ENCODE data around the gene ANK2.

DNA sequence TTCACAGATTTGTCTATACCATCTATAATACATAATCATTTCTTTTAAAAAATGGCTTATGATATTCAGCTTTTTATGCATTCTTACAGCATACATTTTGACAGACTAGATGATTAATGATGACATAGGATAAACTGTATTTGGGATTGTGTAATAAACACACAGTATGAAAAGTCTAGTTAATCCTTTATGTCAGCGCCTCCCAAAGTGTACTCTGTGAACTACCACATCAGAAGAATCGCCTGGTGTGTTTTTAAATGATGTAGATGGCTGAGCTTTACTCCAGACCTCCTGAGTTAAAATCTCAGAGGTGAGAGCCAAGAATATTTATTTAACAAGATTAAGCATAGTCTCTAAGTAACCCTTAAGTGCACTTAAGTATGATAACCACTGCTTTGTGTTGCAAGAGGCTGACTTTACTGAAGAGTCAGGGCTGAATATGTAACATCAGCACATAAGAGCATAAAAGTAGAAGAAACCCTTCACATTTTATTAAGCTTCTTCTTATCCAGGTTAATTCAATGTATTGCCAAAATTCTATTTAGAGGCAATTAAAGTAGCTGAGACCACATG, 104.2 kb downstream of the ANK2 start:
- TF ChIP-seq, protein P1, sequence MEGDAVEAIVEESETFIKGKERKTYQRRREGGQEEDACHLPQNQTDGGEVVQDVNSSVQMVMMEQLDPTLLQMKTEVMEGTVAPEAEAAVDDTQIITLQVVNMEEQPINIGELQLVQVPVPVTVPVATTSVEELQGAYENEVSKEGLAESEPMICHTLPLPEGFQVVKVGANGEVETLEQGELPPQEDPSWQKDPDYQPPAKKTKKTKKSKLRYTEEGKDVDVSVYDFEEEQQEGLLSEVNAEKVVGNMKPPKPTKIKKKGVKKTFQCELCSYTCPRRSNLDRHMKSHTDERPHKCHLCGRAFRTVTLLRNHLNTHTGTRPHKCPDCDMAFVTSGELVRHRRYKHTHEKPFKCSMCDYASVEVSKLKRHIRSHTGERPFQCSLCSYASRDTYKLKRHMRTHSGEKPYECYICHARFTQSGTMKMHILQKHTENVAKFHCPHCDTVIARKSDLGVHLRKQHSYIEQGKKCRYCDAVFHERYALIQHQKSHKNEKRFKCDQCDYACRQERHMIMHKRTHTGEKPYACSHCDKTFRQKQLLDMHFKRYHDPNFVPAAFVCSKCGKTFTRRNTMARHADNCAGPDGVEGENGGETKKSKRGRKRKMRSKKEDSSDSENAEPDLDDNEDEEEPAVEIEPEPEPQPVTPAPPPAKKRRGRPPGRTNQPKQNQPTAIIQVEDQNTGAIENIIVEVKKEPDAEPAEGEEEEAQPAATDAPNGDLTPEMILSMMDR (IDR thresholded peaks at IDR 0.05 in 4 of 5, conservative IDR thresholded peaks at IDR 0.05 in 1 of 5): no peak
- TF ChIP-seq POLR2A (IDR thresholded peaks at IDR 0.05): no peak
